HG02981 (cell line): Measurements from ENCODE around the gene NRG3.

ENCODE experiments used
- ATAC-seq: cut with Tn5 transposase; IDR thresholded peaks from one replicate; pipeline ENCODE4 v1.9.1; 2021; ENCODE audit warnings: mild to moderate bottlenecking, moderate library complexity; ENCODE audit not compliant: unreplicated experiment

Gene NRG3

DNA sequence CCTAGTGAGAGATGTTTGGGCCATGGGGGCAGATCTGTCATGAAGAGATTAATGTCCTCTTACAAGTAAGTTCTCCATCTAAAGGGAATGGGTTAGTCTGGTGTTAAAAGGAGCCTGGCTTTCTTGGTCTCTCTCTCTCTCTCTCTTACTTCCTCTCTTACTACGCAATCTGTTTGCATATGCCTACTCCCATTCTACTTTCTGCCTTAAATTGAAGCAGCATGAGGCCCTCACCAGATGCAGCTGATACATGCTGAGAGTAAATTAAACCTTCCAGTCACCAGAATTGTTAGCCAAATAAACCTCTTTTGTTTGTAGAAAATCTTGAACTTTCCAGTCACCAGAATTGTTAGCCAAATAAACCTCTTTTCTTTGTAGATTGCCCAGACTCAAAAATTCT is 884.1 kb downstream of the NRG3 start:
- ATAC-seq = no peak

DNA sequence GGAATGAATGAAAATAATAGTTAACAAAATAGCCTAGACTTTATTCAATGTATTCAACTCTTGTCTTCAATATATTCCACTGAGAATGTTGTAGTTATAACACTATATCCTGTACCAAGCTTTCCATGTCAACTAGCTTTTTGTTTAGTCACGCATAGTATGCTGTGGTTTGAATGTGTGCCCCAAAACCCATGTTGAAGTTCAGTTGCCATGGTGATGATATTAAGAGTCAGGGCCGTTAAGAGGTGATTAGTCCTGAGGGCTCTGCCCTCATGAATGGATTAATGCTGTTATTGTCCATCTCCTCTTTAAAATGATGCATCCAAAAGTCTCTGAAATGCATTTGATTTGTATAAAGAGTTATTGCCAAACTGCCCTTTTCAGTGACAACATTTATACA is 887.6 kb downstream of the NRG3 start:
- ATAC-seq = no peak

DNA sequence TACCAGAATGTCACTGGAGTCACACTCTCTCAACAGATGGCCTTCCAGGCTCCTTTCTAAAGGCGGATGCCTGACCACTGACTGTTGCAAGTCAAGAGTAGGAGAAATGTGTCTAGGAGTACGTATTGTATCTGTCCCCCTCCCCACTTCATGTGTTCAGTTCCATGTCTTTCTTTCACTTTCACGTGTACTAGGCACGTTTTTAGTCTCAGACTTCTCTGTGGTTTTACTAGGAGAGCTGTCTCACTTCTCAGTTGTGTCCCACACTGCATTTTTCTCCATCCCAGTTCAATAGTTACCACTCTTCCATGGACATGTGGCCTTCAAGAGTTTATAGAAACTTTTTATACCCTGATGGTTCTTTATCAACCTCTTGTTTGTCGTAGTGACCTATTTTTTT is 893.0 kb downstream of the NRG3 start:
- no peak for ATAC-seq

DNA sequence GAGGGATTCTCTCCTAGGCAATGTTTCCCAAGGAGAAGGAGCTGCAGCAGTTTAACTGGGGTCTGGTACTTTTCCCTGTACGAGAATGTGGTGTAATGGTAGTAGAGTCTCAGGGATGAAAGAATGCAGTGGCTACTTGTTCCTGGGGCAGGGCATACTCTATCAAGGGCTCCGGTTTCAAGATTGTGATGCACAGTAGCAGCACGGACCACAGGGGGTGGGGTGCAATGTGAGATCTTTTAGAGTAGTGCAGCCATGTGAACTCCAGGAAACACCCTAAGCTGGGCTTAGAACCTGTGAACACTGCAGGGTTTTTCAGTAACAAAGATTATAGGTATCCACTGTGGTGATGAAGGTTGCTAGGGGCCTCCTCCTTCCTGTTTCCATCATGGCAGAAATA is 903.9 kb downstream of the NRG3 start:
- ATAC-seq = no peak

DNA sequence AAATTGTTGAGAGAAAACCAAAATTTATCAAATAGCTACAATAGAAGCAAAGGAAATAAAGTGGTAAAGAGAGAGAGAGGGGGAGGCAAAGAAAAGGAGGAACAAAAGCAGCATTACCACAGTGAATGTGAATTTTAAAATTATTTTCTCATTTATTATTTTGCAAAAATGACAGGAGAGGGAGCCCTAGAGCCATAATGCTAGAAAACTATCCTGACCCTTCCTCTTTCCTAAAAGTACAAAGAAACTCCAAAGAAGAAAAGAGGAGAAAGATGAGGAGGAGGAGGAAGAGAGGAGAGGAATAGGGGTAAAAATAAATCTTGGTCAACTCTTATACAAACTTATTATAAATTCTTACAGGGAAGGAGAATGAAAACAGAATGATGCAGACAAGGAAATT is 921.5 kb downstream of the NRG3 start:
- ATAC-seq = no peak

DNA sequence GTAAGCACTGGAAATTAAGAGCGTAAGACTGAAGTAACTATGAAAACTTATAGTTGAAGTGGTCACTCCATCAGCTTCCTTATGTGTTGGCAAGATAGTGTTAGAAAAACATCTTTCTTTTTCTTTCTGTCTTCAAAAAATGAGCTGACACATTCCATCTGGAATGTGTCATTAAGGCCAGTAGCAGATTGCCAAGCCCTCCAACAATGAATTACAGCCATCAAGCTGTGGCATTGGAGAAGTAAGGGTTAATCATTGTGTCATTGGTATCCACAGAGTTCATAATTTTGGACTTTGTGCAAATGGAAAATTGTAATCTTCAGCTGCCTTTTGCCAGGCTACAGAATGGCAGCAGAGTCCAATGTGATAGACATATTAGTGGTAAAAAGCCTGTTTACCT is 926.3 kb downstream of the NRG3 start:
- no peak for ATAC-seq

DNA sequence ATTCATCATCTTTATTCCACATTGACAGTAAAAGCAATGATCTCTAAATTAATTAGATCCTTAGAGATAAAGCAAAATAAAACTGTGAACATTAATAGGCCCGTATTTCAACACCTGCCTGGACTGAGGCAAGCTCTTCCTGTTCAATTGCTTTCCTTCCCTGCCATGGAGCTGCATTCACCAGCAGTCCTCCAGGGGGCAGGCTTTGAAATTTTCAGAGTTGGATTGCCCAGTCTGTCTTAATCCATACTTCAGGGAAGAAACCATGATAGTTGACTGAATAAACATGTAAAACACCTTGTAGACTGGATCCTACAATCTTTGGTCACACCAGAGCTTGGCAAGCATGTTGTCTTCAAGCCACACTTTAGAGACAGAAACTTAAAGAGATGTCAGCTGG is 936.6 kb downstream of the NRG3 start:
- ATAC-seq = no peak

DNA sequence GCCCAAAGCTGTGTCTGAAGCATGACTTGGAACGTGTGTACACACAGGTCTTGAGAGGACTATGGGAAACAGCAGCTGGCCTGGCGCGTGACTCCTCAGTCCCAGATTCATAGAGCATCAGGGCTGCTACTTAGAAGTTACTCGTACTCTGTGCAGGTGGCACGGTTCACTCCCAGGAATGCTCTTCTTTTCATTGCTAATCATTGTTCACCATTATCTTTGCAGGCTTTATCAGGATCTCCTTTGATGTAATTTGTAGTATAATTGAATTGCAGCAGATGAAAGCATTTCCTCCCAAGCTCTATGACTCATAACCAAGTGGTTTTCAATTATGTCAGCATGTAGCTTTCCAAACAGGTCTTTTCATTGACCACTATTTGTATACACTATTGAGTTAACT is 938.9 kb downstream of the NRG3 start:
- no peak for ATAC-seq

DNA sequence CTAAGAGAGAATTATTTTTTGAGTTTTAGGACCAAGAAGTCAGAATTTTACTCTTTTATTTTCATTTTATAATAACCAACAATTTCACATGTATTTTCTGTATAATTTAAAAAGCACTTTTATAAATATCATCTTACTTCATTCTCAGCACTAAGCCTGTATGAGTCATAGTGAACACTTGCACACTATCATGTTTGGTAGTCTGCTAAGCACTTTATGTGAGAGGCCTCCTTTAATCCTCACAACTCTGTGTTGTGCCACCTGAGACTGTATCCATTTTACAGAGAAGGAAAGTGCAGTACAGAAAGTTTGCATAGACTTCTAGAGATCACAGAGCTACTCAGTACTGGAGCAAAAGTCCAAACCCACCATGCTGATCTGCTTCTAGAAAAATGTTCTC is 939.6 kb downstream of the NRG3 start:
- ATAC-seq = no peak

DNA sequence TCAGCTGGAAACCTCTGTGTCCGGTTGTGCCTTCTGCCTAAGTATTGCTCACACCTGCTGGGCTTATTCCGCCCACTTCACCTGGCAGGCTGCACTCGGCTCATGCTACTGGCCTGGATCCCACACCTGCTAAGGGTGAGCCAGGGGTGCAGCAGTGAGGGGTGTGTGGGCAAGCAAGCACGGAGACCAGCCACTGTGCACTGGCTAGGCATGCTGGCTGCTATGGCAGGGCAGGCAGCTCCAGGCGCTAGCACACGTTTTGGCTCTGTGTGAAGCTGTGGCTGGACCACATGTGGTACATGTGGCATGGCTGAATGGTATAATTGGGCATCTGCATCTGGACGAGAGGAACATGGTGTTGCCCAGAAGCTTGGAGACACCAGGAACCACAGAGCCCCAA is 940.7 kb downstream of the NRG3 start:
- no peak for ATAC-seq

DNA sequence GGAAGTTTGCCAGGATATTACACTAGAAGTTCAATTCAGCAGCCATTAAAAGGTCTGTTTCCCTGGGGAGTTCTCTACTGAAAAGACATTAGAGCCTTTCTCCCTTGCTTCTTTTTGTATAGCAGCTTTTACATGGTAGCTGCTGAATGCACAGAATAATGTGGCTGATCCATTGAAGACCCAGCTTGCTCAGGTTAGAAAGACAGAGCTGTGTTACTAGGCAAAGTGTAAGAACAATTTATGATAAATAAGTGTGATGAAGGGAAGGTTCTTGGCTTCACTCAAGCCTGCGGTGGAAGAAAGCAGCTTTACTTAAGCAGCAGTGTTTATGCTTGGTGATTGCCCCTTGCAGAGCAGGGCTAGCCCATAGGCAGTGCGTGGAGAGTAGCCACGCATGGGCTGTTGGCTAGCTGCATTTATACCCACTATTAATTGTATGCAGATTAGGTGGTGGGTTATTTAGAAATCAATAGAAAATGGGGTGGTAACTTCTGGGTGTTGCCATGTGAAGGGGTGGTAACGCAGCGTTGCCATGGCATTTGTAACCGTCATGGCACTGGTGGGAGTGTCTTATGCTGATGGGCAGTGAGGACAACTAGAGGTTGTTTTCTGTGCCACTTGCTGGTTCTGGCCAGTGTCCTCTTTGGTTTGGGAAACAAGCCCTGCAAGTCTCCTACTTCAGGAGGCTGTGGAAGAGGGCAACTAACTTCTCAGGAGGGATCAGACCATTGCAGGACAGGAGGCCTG is 942.9 kb downstream of the NRG3 start:
- ATAC-seq = no peak

DNA sequence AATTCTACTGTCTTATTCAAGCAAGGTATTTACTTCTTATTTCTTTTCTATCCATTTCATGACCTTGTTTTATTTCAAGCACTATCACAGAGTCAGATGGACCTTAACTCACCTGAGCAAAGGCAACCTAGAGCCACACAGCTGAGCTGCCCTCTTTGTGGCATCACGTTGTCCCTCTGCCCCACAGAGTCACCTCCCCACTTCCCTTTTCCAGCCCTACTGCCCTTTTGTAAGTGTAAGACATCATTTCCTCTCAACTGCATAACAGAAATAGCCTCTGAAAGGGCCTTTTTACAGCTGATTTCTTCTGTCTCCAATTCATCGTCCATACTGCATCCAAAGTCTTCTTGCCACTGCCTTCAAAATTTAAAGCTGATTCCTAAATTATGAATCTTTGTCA is 946.0 kb downstream of the NRG3 start:
- no peak for ATAC-seq

DNA sequence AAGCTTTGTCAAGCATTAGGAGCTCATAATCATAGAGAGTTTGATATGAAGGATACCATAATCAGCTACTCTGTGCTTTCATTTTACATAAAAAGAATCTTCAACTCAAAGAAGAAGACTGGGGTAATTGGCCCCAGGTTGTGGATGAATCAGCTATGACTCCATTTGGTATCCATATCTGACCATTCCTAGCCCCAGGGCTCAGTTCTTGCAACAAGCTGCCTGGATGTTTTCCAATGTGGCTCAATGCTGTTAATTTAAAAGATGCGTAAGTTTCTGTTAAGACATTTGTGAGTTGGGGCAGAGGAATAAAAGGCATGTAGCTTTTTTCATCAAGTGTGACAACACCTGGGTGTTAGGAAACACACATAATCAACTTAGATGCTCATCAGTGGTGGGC is 951.1 kb downstream of the NRG3 start:
- ATAC-seq = no peak

DNA sequence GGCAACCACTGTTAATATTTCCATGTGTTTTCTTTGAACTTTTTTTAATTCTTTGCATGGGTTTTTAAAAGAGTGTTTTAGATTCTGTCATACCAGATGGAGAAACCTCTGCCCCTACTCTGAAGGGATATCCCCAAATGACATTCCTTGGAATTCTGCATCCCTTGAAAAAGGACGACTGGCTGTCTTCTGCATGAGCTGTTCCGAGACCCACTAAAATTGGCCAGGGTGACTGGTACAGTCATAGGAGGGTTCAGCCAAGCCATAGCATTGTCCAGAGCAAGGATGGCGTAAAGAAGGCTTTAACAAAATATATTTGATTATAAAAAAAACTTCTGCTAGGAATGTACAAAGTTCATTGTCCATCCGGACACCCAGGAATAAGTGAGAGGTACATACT is 952.9 kb downstream of the NRG3 start:
- ATAC-seq = no peak

DNA sequence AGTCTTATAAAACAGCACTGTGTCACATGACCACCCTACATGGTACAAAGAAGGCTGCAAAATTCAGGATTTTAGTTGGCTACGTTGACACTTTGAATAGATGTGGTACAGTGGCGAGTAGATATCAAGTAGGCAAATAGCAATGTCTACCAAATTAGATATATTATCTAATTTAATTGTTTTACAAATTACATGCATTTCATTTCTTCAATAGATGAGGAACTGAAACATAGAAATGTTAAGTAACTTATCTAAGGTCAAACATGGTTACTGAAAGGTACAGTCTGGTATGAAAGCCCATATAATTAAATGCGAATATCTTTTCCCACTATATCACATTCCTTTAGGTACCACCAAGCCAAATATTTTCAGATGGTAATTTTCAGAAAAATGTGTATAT is 972.2 kb downstream of the NRG3 start:
- no peak for ATAC-seq

DNA sequence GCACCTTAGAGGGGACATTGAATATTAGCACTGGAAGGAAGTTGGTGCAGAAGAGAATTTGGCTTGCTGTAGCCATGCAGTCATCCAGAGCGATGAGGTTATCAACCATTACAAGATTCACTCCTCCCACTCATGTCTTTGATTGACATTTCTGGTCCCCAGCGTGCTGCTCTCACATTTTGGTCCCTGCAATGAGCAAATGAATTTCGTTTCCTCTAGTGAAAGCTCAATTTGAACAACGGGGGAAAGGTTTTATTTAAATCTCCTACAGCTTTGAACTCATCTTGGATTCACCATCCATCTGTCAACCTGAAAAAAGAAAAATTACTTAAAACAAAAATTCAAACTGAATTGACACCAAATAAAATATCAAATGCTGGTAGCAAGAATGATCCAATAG is 975.2 kb downstream of the NRG3 start:
- ATAC-seq = no peak

DNA sequence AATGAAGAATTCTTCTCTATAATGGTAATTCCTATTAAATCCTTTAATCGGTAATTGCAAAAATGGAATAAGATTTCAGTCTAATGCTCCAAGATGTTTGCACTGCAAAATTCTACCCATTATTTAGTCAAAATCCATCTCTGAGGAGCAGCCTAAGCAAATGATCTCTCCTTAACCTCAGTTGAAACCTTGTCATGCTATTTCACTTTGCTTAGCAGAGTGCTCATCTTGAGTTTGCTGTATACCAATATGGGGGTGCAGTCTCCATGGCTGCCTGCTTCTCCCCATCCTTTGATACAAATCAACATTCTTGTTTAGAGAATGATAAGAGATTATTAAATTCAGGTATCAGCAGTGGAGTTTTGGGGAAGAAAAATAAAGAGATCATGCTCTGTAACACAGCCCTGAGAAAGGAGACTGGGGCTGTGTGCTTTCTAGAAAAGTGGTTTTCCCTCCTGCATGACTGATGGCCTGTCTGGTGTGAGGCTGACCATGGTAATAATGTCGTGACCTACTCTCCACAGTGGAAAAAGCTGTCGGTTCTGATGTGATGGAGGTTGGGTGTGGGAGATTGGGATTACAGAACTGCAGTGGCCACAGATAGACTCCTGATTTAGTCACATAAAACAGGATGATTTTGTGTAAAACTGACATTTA is 982.1 kb downstream of the NRG3 start:
- no peak for ATAC-seq

DNA sequence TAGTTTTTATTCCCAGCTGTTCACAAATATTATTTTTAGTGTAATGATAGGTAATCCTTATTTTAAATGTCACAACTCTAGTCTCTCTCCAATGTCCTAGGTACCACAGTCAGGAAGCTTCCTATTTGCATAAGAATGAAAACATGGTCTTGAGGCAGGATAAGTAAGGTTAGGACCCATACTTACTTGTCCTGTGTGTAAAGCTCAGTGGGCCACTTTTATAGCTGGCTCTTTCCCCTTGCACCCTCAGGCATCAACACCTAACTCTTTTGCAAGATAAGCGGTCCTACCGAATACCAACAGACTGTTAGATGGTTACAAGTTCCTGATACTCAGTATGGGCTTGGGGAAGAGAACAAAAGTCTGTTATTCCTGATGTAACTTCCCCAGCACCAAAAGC is 986.9 kb downstream of the NRG3 start:
- ATAC-seq = no peak

DNA sequence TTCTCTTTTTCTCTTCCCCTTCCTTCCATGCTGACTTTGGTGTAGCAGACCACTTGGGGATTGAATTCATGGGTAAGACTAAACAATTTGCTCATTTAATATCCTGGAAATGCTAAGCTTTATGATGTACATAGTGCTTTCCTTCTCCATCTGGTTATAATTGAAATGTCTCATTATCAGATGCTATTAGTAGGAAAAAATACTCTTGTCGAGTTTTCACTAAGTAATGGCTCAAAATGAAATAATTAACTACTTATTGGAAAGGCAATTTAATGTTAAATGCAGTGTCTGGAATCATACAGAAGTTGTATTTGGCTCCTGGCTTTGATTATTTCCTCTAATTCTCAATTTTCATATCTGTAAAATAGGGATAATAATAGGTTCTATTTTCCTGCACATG is 990.4 kb downstream of the NRG3 start:
- no peak for ATAC-seq

DNA sequence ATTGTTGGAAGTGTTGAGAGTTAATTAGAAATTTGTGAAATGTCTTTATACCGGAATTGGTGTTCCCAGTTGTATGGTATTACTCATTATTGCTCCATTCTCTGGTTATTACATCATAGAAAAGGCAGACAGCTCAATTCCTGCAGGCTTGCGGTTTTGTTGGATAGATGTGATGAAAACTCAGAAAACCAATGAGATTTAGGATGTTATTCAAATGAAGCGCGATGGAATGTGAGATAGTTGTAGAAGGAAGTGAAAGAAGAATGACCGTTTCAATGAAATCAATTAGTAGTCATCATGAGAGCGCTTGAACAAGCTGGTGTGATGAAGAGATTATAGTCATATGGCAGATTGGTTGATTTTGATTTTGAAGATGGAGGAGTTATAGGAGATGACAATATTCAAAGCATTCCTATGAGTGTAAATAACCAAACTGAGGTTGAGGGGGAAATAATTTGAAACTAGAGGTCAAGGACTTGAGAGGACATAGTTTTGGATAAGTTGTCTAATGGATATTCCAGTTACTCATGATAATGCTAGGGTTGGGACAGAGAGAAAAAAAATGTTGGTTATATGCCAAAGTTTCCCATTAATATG is 991.5 kb downstream of the NRG3 start:
- ATAC-seq = no peak

DNA sequence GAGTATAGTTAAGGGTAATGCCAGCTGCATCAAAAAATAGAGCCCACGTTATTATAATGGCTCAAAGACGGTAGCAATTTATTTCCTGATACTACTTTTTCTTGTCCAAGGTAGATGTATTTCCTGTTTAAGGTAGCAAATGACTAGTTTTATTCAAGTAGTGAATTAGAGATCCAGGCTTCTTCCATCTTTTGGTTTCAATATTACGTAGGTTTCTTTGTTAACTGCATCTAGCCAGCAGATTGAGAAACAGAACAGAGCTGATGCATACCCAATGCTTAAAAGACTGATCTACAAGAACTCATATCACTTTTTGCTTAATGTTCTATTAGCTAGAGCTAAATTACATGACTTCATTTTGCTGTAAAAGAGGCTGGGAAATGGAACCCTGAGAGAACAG is 992.1 kb downstream of the NRG3 start:
- ATAC-seq = no peak

DNA sequence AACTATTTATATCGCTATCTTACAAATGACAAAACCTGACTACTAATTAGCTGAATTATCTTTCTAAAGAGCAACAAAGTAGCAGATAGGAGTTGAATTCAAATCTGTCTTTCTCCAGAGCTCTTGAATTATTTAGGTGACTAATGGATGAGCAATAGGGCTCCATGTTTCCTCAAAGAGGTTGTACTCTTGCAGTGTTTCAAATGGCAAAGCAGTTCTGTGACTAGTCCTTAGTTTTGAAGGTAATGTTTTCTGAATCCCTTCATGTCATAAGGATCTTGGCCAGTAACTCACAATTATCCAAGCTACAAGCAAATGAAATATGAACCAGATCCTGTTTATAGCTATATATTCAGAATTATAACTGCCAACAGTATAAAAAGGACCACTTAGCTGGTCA is 999.7 kb downstream of the NRG3 start:
- no peak for ATAC-seq
